ENCODE data around the gene SLC5A6. TPM values are rescaled to one million over a fixed set of nuclear protein-coding genes. Genes with fewer than 3 reads are reported as not detected.

Gene SLC5A6
- total RNA-seq, 2 donors from 2014 or later = 38.8 to 39.2 TPM

DNA sequence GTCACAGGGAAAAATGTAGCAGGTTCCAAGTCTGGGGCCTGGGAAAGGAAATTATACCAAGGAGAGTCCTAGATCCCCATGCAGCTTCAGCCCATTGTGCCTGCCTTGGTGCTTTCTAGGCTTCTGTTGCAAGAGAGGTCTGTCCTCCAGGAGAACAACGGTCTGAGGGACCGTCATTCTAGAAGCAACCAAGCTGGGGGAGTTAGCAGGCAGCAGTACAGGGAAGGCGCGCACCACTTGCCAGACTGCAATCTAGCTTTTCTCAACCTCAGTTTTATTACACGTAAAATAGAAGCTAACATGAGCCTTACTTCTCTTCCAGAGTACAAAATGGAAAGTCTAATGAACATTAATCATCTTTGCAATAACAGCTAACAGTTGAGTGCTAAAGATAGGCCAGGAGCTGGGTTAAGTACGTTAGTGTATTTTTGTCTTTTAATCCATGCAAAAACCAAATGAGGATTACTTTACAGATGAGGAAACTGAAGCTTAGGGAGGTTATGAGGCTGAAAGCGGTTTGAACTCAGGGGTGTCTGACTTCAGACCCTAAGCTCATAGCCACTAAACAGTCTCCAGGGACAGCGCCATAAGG, 61.3 kb downstream of the SLC5A6 start:
- DNase-seq = no peak
- H3K4me1 Mint-ChIP-seq (ENCODE audit: low read depth) = no peaks in the 10 kb centered on the region
- no peak overlapping the region for H3K4me3 Mint-ChIP-seq
- no peaks in the 10 kb centered on the region for H3K9me3 Mint-ChIP-seq
- H3K36me3 Mint-ChIP-seq (ENCODE audit: insufficient read depth in 2 of 2) = no peaks in the 10 kb centered on the region
- H3K27me3 Mint-ChIP-seq (ENCODE audit: low read depth) = peaks cover 6% of the 10 kb centered on the region
- no peak overlapping the region for H3K27ac Mint-ChIP-seq
- ATAC-seq (replicated peaks in 1 of 2) = no peak

Other genes with a start within 250 kb of the SLC5A6 start
- gene MAPRE3, start 241.6 kb downstream of the SLC5A6 start, total RNA-seq = 1 to 10 TPM; 4.8 to 5.3 TPM
- gene TMEM214, start 179.3 kb downstream of the SLC5A6 start, total RNA-seq = 10 to 100 TPM; 50.5 to 53.6 TPM
- 10 to 100 TPM; 12.1 to 16.1 TPM for gene AGBL5, start 160.6 kb downstream of the SLC5A6 start, total RNA-seq
- gene OST4, start 140.6 kb downstream of the SLC5A6 start, total RNA-seq = 100 to 1,000 TPM; 238 to 260 TPM
- gene EMILIN1, start 133.7 kb downstream of the SLC5A6 start, total RNA-seq = 1 to 10 TPM in 1 of 2 donors, under 1 TPM in 1; 0.36 to 1.0 TPM
- gene KHK, start 125.5 kb downstream of the SLC5A6 start, total RNA-seq = 10 to 100 TPM; 11.9 to 12.9 TPM
- gene CGREF1, start 93.1 kb downstream of the SLC5A6 start, total RNA-seq = 1 to 10 TPM in 1 of 2 donors, under 1 TPM in 1; 0.81 to 2.4 TPM
- under 1 TPM; 0.34 to 0.72 TPM for gene ABHD1, start 88.5 kb downstream of the SLC5A6 start, total RNA-seq
- gene PREB, start 77.6 kb downstream of the SLC5A6 start, total RNA-seq = 10 to 100 TPM; 35.5 to 41.1 TPM
- not detected for gene PRR30, start 72.9 kb downstream of the SLC5A6 start, total RNA-seq
- not detected for gene TCF23, start 63.3 kb downstream of the SLC5A6 start, total RNA-seq
- 10 to 100 TPM; 80.5 to 87.3 TPM for gene ATRAID, start 227 bp downstream of the SLC5A6 start, total RNA-seq
- gene CAD, start 5.1 kb upstream of the SLC5A6 start, total RNA-seq = 10 to 100 TPM; 53.6 to 64.5 TPM
- 1 to 10 TPM; 1.5 to 2.3 TPM for gene SLC30A3, start 50.8 kb upstream of the SLC5A6 start, total RNA-seq
- gene DNAJC5G, start 63.2 kb upstream of the SLC5A6 start, total RNA-seq = under 1 TPM in 1 of 2 donors, not detected in 1; 0.31 TPM
- gene TRIM54, start 70.2 kb upstream of the SLC5A6 start, total RNA-seq = under 1 TPM in 1 of 2 donors, not detected in 1; 0.36 TPM
- gene UCN, start 96.2 kb upstream of the SLC5A6 start, total RNA-seq = 1 to 10 TPM; 4.9 to 7.6 TPM
- gene MPV17, start 110.8 kb upstream of the SLC5A6 start, total RNA-seq = 10 to 100 TPM; 73.2 to 93.0 TPM
- 10 to 100 TPM; 56.6 to 58.7 TPM for gene GTF3C2, start 144.5 kb upstream of the SLC5A6 start, total RNA-seq
- gene EIF2B4, start 158.1 kb upstream of the SLC5A6 start, total RNA-seq = 10 to 100 TPM; 30.0 to 42.7 TPM
- gene SNX17, start 158.3 kb upstream of the SLC5A6 start, total RNA-seq = 10 to 100 TPM; 66.1 to 70.7 TPM
- 10 to 100 TPM; 15.7 to 15.9 TPM for gene ZNF513, start 168.5 kb upstream of the SLC5A6 start, total RNA-seq
- 100 to 1,000 TPM; 122 to 132 TPM for gene PPM1G, start 197.3 kb upstream of the SLC5A6 start, total RNA-seq
- gene NRBP1, start 216.4 kb upstream of the SLC5A6 start, total RNA-seq = 10 to 100 TPM; 79.7 to 96.3 TPM
- gene KRTCAP3, start 230.1 kb upstream of the SLC5A6 start, total RNA-seq = 10 to 100 TPM; 13.4 to 14.6 TPM

Data from activated T-cell treated with anti-CD3 and anti-CD28 coated beads, Interleukin-2, amount 50 U/mL, for 72 hours (primary cell).